Keratinocyte (primary cell): ENCODE data around the gene OASL. TPM values are rescaled to one million over a fixed set of nuclear protein-coding genes. Genes with fewer than 3 reads are reported as not detected.

Experiments
- DNase-seq: peaks from one replicate; pipeline ENCODE4 v3.0.0-alpha.2; 2011; ENCODE audit warnings: low read depth, missing footprints, low spot score
- FAIRE-seq: peaks from 2 replicates; lab custom pipeline; 2011; peaks lifted over from hg19 to GRCh38; lab: Jason Lieb, UNC
- H2AFZ ChIP-seq: 2 replicates; pipeline ENCODE4 v1.6.0; 2012; ENCODE audit warnings: low read length, control low read depth, inconsistent platforms; ENCODE audit not compliant: control insufficient read depth
- H3K27ac ChIP-seq: 2 replicates; pipeline ENCODE4 v1.5.1; 2011; ENCODE audit warnings: low read length; ENCODE audit not compliant: control insufficient read depth, insufficient read depth
- H3K27me3 ChIP-seq: 3 replicates; pipeline ENCODE4 v1.6.0; 2011; ENCODE audit warnings: low read length; ENCODE audit not compliant: control insufficient read depth, insufficient read depth; ENCODE audit errors: extremely low read depth
- H3K36me3 ChIP-seq, 2 experiments: 2 replicates in 1 of 2; 3 replicates in 1 of 2; pipeline ENCODE4 v1.5.1; 2011; ENCODE audit warnings: low read length in 2 of 2, mild to moderate bottlenecking in 1 of 2; ENCODE audit not compliant: control insufficient read depth in 2 of 2, insufficient read depth in 2 of 2; ENCODE audit errors: extremely low read depth in 1 of 2
- H3K4me1 ChIP-seq: 3 replicates; pipeline ENCODE4 v1.5.1; 2011; ENCODE audit warnings: low read length; ENCODE audit not compliant: control insufficient read depth, insufficient read depth; ENCODE audit errors: extremely low read depth
- H3K4me2 ChIP-seq: 3 replicates; pipeline ENCODE4 v1.6.0; 2011; ENCODE audit warnings: low read depth, low read length; ENCODE audit not compliant: control insufficient read depth, insufficient read depth; ENCODE audit errors: extremely low read depth
- H3K4me3 ChIP-seq, 3 experiments: fragments of 200-600 bp in 1 of 3; sonication (generic) in 1 of 3; 2 replicates in 2 of 3; 3 replicates in 1 of 3; pipeline ENCODE4 v1.5.1; 2011 to 2016; ENCODE audit warnings: low read length in 3 of 3, mild to moderate bottlenecking in 3 of 3, control low read depth in 2 of 3, inconsistent platforms in 1 of 3, low read depth in 1 of 3, mixed read lengths in 1 of 3, mixed run types in 1 of 3, moderate library complexity in 1 of 3; ENCODE audit not compliant: control insufficient read depth in 2 of 3, insufficient read depth in 2 of 3; ENCODE audit errors: extremely low read depth in 1 of 3
- H3K79me2 ChIP-seq: 2 replicates; pipeline ENCODE4 v1.6.0; 2012; ENCODE audit warnings: low read length; ENCODE audit not compliant: control insufficient read depth, insufficient read depth
- H3K9ac ChIP-seq: 3 replicates; pipeline ENCODE4 v1.6.0; 2011; ENCODE audit warnings: low read length; ENCODE audit not compliant: control insufficient read depth, insufficient read depth; ENCODE audit errors: extremely low read depth
- H3K9me1 ChIP-seq: 3 replicates; pipeline ENCODE4 v1.6.0; 2011; ENCODE audit warnings: low read length; ENCODE audit not compliant: control insufficient read depth, insufficient read depth; ENCODE audit errors: extremely low read depth
- H3K9me3 ChIP-seq: 2 replicates; pipeline ENCODE4 v1.5.1; 2012; ENCODE audit warnings: low read depth, low read length; ENCODE audit not compliant: control insufficient read depth
- H4K20me1 ChIP-seq: 3 replicates; pipeline ENCODE4 v1.6.0; 2011; ENCODE audit warnings: low read length; ENCODE audit not compliant: control insufficient read depth, insufficient read depth; ENCODE audit errors: extremely low read depth
- CTCF ChIP-seq, 3 experiments: IDR thresholded peaks in 1 of 3; conservative IDR thresholded peaks in 1 of 3; optimal IDR thresholded peaks in 1 of 3; 2 replicates in 2 of 3; 3 replicates in 1 of 3; pipeline versions ENCODE3 to v1.5.1; 2011; ENCODE audit warnings: low read length in 3 of 3, mild to moderate bottlenecking in 3 of 3, moderate library complexity in 2 of 3, control low read depth in 1 of 3, inconsistent platforms in 1 of 3; ENCODE audit not compliant: insufficient read depth in 2 of 3; ENCODE audit errors: extremely low read depth in 1 of 3
- EZH2 ChIP-seq: IDR thresholded peaks from one replicate; pipeline ENCODE4 v1.6.1; 2012; ENCODE audit warnings: inconsistent platforms, mild to moderate bottlenecking, low read length, moderate library complexity
- dilution Hi-C: fragments of 300-500 bp; cut with MboI; formaldehyde crosslinking; loops from one replicate; pipeline ENCODE4 v1.7.0; 2020; ENCODE audit warnings: low sequenced_read_pairs; ENCODE audit not compliant: extremely low pct_ligation_motif_present
- polyA plus RNA-seq, 5 experiments: library from polyadenylated mRNA; depleted of rRNA in 3 of 5; stranded (reverse) in 3 of 5; stranded (forward) in 1 of 5; unstranded in 1 of 5; fragments of >200 nt; gene quantifications; 1 replicate in 1 of 5; 2 replicates in 3 of 5; 3 replicates in 1 of 5; pipeline versions ENCODE4 v1.2.1 to v1.2.3, GENCODE V29; 2011 to 2012; ENCODE audit warnings: missing spikeins in 2 of 5, low read depth in 1 of 5, low replicate concordance in 1 of 5

Gene OASL
- polyA plus RNA-seq, 1 donor (not counting 4 experiments of a cell fraction or from before 2014, with no cell fraction given): 3.6 TPM

DNA sequence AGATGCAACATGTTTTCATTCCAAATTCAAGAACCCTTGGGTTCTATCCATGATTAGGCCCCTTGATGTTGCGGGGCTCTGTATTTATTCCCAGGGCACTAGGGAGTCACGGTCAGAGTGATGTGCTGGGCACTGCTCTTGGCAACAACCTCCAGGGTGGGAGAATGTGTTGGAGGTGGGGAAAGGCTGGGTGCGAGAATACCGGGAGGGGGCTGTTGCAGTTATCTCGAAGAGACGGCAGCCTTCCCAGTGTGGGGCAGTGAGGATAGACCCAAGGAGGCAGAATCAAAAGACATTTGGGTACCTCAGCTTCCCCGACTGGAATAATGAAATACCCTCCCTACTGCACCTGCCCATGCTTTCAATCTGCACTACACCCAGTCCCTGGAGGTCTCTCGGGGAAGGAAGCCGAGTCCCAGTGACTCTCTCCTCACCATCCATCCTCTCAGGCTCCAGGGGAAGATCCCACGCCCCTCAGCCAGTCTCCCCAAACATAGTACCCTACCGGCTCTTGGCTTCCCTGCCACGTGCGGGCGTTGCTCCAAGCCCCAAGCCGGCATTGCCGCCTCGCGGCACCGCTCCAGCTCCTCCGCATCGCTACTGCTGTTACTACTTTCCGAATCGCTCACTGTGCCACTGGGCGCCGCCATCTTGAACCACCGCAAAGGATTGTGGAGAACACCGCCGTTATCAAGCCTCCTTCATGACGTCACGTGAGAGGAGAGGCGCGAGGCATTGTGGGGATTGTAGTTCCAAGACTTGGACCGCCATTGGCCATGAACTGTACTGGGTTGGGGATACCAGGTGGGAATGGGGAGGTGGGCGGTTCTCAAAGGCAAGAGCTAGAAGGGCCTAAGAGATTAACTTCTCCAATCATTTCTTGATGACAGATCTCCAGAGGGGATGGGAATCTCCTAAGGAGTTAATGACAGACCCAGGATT is 22.9 kb downstream of the OASL start, which contains the start of gene C12orf43:
TSS of gene C12orf43 (minus strand) at position 663 of the 942 bp plus-strand sequence. CDS start at position 650, 13 bp downstream.
- no peaks in the 10 kb centered on the region for H3K27me3 ChIP-seq
- FAIRE-seq (peak; percentile 20), DNase-seq (peak; percentile 48)
- H3K79me2 ChIP-seq: peaks cover 14% of the 10 kb centered on the region
- H3K4me1 ChIP-seq: peaks cover 6% of the 10 kb centered on the region
- no peaks in the 10 kb centered on the region for H3K9me3 ChIP-seq
- peaks cover 8 to 9% of the 10 kb centered on the region in 2 experiments for H3K36me3 ChIP-seq
- peak within 1 kb of the TSS; percentile 89 for H3K4me2 ChIP-seq
- dilution Hi-C loops: no loop called here
- H3K4me3 ChIP-seq: peak within 1 kb of the TSS; percentile 77 to 91 (median 88)
- TF ChIP-seq CTCF (optimal IDR thresholded peaks at IDR 0.05 in 1 of 3, IDR thresholded peaks at IDR 0.05 in 1 of 3, conservative IDR thresholded peaks at IDR 0.05 in 1 of 3; ENCODE audit: extremely low read depth in 1 of 3, insufficient read depth in 2 of 3, low read length in 3 of 3) (no peak), EZH2 (no peak)
- peak within 1 kb of the TSS; percentile 95 for H2AFZ ChIP-seq
- peak within 1 kb of the TSS; percentile 70 for H3K27ac ChIP-seq
- no peaks in the 10 kb centered on the region for H4K20me1 ChIP-seq
- H3K9me1 ChIP-seq: no peaks in the 10 kb centered on the region
- peak within 1 kb of the TSS; percentile 92 for H3K9ac ChIP-seq

- Histone ChIP-seq H3K27me3 (no peaks in the 10 kb centered on the region), H2AFZ (no peak overlapping the region), H3K9ac (no peak overlapping the region), H3K79me2 (peaks cover 14% of the 10 kb centered on the region), H3K27ac (no peak overlapping the region), H3K4me2 (no peak overlapping the region), H3K4me1 (peaks cover 6% of the 10 kb centered on the region), H4K20me1 (no peaks in the 10 kb centered on the region), H3K4me3 (no peak overlapping the region), H3K9me1 (no peaks in the 10 kb centered on the region), H3K9me3 (no peaks in the 10 kb centered on the region), H3K36me3 (peaks cover 20 to 24% of the 10 kb centered on the region in 2 experiments)
- no peak for TF ChIP-seq EZH2
- TF ChIP-seq CTCF (optimal IDR thresholded peaks at IDR 0.05 in 1 of 3, IDR thresholded peaks at IDR 0.05 in 1 of 3, conservative IDR thresholded peaks at IDR 0.05 in 1 of 3; ENCODE audit: extremely low read depth in 1 of 3, insufficient read depth in 2 of 3, low read length in 3 of 3): peak in 1 of 3 experiments; percentile 10
- dilution Hi-C loops: no loop called here
- DNase-seq (no peak), FAIRE-seq (no peak)
Observed at GRCh38 chr12:121013715-121014114, 25.3 kb downstream of the OASL start.
